ENCODE data around the gene EVI5.
"Not testable (repeated sequence)": the region's sequence is repeated elsewhere in the genome, so short reads cannot be mapped to it uniquely, and the experiment has no call there.

Gene EVI5

DNA sequence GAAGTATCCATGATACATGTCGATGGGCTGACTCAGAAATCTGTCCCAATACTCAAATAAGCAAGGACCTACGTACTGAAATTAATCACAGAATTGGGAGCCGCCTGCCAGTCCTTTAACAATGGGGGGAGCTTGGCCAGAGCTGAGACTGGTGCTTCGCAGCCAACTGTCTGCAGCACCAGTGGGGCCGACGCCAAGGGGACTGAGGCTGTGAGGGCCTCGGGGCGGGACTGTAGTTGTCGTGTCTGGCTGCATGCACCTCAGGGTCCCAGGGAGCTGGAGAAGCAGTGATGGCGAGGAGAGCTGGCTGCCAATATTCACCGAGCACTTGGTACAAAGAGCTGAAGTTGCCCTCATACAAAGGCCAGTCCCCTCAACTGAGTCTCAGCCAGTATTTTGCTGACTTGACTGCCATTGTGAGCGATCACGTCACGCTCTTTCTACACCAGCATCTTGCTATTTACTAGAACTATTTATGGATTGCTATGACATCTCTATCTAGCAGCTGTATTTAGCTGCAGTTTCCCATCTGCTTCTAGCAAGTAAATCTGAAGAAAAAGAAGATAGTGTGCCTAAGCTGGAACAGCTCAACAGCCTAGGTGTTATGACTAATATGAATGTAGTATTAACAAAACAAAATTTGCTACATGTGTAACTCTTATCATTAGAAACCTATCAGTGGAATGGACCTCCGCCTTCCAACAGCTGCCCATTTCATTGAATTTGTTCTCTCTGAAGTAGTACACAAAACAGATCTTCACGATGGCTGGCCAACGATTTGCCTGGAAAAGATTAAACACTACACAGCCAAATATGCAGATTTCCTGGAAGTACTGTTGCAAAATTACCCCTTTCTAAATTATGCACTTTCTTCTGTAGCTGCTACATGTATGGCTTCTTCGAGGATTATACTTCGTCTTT, 29.1 kb downstream of the EVI5 start:
- DNase-seq (ENCODE audit: low read depth) = no peak
- no peak overlapping the region for H3K4me3 ChIP-seq (ENCODE audit: low read depth, low read length)

DNA sequence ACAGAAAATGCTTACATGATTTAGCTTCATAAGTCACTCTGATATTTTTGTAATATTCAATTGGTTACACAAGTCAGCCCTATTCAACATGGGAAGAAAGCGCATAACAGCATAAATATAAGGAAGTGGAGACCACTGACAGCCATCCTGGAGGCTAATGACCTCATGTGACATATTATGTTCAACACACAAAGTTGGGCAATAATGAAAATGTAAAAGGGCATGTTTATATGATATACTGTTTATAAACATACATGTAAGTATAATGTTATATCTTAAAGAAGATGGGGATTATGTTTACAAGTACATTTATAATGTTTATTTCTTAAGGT, 30.2 kb downstream of the EVI5 start:
- no peak for DNase-seq (ENCODE audit: low read depth)
- no peak overlapping the region for H3K4me3 ChIP-seq (ENCODE audit: low read depth, low read length)

- H3K4me3 ChIP-seq (ENCODE audit: low read depth, low read length) = no peak overlapping the region
- DNase-seq (ENCODE audit: low read depth) = peak; percentile 41
These were observed 30.7 kb downstream of the EVI5 start for GRCh38 chr1:92754000-92754718.

- peak; percentile 4 for DNase-seq (ENCODE audit: low read depth)
- no peak overlapping the region for H3K4me3 ChIP-seq (ENCODE audit: low read depth, low read length)
These were observed 32.2 kb downstream of the EVI5 start for GRCh38 chr1:92752719-92753118.

- no peak overlapping the region for H3K4me3 ChIP-seq (ENCODE audit: low read depth, low read length)
- peak; percentile 14 for DNase-seq (ENCODE audit: low read depth)
These were observed 35.8 kb downstream of the EVI5 start for GRCh38 chr1:92749024-92749634.

- DNase-seq (ENCODE audit: low read depth) = no peak
- H3K4me3 ChIP-seq (ENCODE audit: low read depth, low read length) = no peak overlapping the region
These were observed 36.8 kb downstream of the EVI5 start for GRCh38 chr1:92748138-92748537.

DNA sequence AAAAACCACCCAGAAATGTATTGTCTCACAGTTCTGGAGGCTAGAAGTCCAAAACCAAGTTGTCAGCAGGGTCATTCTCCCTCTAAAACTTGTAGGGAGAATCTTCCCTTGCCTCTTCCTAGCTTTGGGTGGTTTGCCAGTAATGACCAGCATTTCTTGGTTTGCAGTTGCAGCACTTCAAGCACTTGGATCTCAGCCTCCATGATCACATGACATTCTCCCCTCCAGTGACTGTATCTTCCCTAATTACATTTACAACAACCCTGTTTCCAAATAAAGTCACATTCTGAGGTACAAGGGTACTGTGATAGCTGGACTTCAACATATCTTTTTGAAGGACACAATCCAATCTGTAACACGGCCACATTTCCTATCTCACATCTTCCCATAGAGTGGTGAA, 37.2 kb downstream of the EVI5 start:
- no peak overlapping the region for H3K4me3 ChIP-seq (ENCODE audit: low read depth, low read length)

GRCh38 chr1:92746255-92746654, 38.7 kb downstream of the EVI5 start:
- DNase-seq (ENCODE audit: low read depth) = not testable (repeated sequence)

More for the DNA sequence above, 37.2 kb downstream of the EVI5 start:
- no peak for DNase-seq (ENCODE audit: low read depth)

GRCh38 chr1:92743221-92743620, 41.7 kb downstream of the EVI5 start:
- DNase-seq (ENCODE audit: low read depth) = no peak
- no peak overlapping the region for H3K4me3 ChIP-seq (ENCODE audit: low read depth, low read length)

More at GRCh38 chr1:92746255-92746654, 38.7 kb downstream of the EVI5 start:
- H3K4me3 ChIP-seq (ENCODE audit: low read depth, low read length) = not testable (repeated sequence)

- H3K4me3 ChIP-seq (ENCODE audit: low read depth, low read length) = no peak overlapping the region
- DNase-seq (ENCODE audit: low read depth) = no peak
These were observed 45.0 kb downstream of the EVI5 start for GRCh38 chr1:92739669-92740524.

GRCh38 chr1:92736395-92736794, 48.5 kb downstream of the EVI5 start:
- no peak overlapping the region for H3K4me3 ChIP-seq (ENCODE audit: low read depth, low read length)
- no peak for DNase-seq (ENCODE audit: low read depth)

DNA sequence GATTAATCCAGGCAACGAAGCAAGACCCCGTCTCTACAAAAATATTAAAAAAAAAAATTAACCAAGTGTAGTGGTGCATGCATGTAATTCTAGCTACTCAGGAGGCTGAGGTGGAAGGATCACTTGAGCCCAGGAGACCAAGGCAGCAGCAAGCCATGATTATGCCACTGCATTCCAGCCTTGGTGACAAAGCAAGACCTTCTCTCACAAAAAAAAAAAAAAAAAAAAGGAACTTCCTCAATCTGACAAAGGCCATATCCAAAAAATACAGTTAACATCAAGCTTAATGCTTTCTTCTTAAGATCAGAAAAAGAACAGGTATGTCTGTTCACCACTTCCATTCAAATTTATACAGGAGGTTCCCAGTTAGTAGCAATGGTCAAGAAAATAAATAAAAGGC, 54.4 kb downstream of the EVI5 start:
- no peak overlapping the region for H3K4me3 ChIP-seq (ENCODE audit: low read depth, low read length)
- no peak for DNase-seq (ENCODE audit: low read depth)

GRCh38 chr1:92728697-92729096, 56.2 kb downstream of the EVI5 start:
- H3K4me3 ChIP-seq (ENCODE audit: low read depth, low read length) = no peak overlapping the region
- peak; percentile 15 for DNase-seq (ENCODE audit: low read depth)

GRCh38 chr1:92723713-92724112, 61.2 kb downstream of the EVI5 start:
- H3K4me3 ChIP-seq (ENCODE audit: low read depth, low read length); DNase-seq (ENCODE audit: low read depth): not testable (repeated sequence)

DNA sequence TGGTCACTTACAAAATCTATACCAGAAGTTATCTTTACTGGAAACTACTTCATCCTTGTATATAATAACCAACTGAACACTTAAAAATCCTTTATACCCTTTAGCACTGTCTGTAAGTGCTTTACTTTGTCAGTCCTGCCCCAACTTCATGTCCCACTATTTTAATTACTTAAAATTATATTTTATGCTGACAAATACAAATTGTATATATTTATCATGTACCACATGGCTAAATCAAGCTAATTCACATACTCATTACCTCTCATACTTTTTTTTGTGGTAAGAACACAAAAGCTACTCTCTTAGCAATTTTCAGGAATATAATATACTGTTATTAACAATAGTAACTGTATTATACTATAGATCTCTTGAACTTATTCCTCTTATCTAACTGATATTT, 63.0 kb downstream of the EVI5 start:
- no peak overlapping the region for H3K4me3 ChIP-seq (ENCODE audit: low read depth, low read length)
- no peak for DNase-seq (ENCODE audit: low read depth)

GRCh38 chr1:92721157-92721556, 63.8 kb downstream of the EVI5 start:
- DNase-seq (ENCODE audit: low read depth); H3K4me3 ChIP-seq (ENCODE audit: low read depth, low read length): not testable (repeated sequence)

GRCh38 chr1:92715476-92715951, 69.4 kb downstream of the EVI5 start:
- H3K4me3 ChIP-seq (ENCODE audit: low read depth, low read length); DNase-seq (ENCODE audit: low read depth): not testable (repeated sequence)

DNA sequence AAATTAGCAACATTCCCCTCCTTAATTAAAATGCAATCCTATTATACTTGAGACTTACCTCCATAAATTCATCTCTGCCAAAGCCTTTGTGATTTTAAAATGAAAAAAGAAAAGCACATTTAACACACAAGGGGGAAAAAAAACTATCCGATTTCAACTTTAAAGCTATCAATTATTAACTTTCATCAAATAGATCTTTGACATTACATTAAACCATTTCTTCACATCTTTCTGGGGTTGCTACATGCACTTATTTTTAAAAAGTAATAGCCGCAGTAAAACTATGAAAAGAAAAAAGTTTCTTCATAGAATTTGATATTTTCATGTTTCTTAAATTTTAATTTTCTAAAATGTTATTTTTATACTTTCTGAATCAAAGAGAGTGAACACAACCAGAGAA, 71.0 kb downstream of the EVI5 start:
- no peak overlapping the region for H3K4me3 ChIP-seq (ENCODE audit: low read depth, low read length)
- DNase-seq (ENCODE audit: low read depth) = no peak

GRCh38 chr1:92711473-92712165, 73.3 kb downstream of the EVI5 start:
- no peak overlapping the region for H3K4me3 ChIP-seq (ENCODE audit: low read depth, low read length)
- no peak for DNase-seq (ENCODE audit: low read depth)
